ENCODE data around the gene WDPCP. TPM values are rescaled to one million over a fixed set of nuclear protein-coding genes. Genes with fewer than 3 reads are reported as not detected.

Gene WDPCP
- total and polyA plus RNA-seq, 2 of the 13 experiments (the other 11 are each of a cell fraction or from before 2014, with no cell fraction given): 2.9 to 5.2 TPM

DNA sequence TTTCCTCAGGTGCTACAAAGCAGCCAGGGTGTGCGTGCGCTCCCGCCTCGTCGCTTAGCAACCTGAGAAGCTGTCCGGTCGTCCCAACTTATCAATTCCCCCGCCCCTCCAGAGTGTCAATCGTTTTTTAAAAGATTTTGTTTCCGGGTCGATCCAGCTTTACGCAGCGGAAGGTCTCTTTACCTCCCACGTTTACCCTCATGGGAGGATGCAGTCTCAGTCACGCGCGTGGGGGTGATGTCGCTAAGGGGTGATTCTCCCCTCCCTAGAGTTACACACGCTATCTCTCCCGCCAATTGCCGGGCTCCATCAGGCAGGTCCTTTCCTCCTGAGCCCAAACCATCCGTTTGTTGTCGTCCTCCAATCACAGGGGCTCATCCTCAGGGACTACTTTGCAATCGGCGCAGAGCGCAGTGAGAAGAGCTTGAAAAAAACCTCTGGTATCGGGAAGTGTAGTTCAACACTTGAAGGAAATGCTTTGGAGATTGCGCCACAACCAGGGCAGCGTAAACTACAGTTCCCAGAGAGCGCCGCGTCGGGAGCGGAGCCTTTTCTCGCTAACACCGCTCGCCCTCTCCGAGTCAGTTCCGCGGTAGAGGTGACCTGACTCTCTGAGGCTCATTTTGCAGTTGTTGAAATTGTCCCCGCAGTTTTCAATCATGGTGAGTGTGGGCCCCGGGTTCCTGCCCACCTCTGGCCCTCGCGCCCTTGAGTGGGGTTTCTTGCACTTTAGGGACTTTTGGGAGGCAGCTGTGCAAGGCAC is at the start of gene WDPCP, which contains the start of gene MDH1 (continued):
- TF ChIP-seq NR2F1 (CRISPR knock-in tag; IDR thresholded peaks at IDR 0.05) (peak; percentile 10 to 77; a peak in 2 of 4 replicates), ZNF7 (CRISPR knock-in tag; IDR thresholded peaks at IDR 0.05) (no peak), JUNB (CRISPR knock-in tag; IDR thresholded peaks at IDR 0.05; ENCODE audit: borderline replicate concordance) (peak; percentile 17; the same call in 1 of the 2 replicates), ZNF451 (CRISPR knock-in tag; IDR thresholded peaks at IDR 0.05) (peak; percentile 37; the same call in 1 of the 2 replicates), KDM4B (CRISPR knock-in tag; IDR thresholded peaks at IDR 0.05) (peak; percentile 78; the same call in 1 of the 2 replicates), ZNF335 (CRISPR knock-in tag; IDR thresholded peaks at IDR 0.05) (peak; percentile 91), FOXO1 (CRISPR knock-in tag; IDR thresholded peaks at IDR 0.05) (no peak; the same call in none of the 2 replicates), TARDBP (CRISPR knock-in tag; IDR thresholded peaks at IDR 0.05) (peak; percentile 82), ZBTB8A (CRISPR knock-in tag; IDR thresholded peaks at IDR 0.05; ENCODE audit: borderline replicate concordance, low read depth) (no peak)
- TF ChIP-seq, protein P1, sequence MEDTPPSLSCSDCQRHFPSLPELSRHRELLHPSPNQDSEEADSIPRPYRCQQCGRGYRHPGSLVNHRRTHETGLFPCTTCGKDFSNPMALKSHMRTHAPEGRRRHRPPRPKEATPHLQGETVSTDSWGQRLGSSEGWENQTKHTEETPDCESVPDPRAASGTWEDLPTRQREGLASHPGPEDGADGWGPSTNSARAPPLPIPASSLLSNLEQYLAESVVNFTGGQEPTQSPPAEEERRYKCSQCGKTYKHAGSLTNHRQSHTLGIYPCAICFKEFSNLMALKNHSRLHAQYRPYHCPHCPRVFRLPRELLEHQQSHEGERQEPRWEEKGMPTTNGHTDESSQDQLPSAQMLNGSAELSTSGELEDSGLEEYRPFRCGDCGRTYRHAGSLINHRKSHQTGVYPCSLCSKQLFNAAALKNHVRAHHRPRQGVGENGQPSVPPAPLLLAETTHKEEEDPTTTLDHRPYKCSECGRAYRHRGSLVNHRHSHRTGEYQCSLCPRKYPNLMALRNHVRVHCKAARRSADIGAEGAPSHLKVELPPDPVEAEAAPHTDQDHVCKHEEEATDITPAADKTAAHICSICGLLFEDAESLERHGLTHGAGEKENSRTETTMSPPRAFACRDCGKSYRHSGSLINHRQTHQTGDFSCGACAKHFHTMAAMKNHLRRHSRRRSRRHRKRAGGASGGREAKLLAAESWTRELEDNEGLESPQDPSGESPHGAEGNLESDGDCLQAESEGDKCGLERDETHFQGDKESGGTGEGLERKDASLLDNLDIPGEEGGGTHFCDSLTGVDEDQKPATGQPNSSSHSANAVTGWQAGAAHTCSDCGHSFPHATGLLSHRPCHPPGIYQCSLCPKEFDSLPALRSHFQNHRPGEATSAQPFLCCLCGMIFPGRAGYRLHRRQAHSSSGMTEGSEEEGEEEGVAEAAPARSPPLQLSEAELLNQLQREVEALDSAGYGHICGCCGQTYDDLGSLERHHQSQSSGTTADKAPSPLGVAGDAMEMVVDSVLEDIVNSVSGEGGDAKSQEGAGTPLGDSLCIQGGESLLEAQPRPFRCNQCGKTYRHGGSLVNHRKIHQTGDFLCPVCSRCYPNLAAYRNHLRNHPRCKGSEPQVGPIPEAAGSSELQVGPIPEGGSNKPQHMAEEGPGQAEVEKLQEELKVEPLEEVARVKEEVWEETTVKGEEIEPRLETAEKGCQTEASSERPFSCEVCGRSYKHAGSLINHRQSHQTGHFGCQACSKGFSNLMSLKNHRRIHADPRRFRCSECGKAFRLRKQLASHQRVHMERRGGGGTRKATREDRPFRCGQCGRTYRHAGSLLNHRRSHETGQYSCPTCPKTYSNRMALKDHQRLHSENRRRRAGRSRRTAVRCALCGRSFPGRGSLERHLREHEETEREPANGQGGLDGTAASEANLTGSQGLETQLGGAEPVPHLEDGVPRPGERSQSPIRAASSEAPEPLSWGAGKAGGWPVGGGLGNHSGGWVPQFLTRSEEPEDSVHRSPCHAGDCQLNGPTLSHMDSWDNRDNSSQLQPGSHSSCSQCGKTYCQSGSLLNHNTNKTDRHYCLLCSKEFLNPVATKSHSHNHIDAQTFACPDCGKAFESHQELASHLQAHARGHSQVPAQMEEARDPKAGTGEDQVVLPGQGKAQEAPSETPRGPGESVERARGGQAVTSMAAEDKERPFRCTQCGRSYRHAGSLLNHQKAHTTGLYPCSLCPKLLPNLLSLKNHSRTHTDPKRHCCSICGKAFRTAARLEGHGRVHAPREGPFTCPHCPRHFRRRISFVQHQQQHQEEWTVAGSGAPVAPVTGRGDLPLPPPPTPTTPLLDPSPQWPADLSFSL (CRISPR knock-in tag; IDR thresholded peaks at IDR 0.05): no peak
- TF ChIP-seq, protein P2, sequence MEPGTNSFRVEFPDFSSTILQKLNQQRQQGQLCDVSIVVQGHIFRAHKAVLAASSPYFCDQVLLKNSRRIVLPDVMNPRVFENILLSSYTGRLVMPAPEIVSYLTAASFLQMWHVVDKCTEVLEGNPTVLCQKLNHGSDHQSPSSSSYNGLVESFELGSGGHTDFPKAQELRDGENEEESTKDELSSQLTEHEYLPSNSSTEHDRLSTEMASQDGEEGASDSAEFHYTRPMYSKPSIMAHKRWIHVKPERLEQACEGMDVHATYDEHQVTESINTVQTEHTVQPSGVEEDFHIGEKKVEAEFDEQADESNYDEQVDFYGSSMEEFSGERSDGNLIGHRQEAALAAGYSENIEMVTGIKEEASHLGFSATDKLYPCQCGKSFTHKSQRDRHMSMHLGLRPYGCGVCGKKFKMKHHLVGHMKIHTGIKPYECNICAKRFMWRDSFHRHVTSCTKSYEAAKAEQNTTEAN (CRISPR knock-in tag; conservative IDR thresholded peaks at IDR 0.05): no peak
- TF ChIP-seq, protein P3, sequence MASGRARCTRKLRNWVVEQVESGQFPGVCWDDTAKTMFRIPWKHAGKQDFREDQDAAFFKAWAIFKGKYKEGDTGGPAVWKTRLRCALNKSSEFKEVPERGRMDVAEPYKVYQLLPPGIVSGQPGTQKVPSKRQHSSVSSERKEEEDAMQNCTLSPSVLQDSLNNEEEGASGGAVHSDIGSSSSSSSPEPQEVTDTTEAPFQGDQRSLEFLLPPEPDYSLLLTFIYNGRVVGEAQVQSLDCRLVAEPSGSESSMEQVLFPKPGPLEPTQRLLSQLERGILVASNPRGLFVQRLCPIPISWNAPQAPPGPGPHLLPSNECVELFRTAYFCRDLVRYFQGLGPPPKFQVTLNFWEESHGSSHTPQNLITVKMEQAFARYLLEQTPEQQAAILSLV (CRISPR knock-in tag; IDR thresholded peaks at IDR 0.05; ENCODE audit: borderline replicate concordance): peak; percentile 89; the same call in 1 of the 2 replicates
- TF ChIP-seq, protein P4, sequence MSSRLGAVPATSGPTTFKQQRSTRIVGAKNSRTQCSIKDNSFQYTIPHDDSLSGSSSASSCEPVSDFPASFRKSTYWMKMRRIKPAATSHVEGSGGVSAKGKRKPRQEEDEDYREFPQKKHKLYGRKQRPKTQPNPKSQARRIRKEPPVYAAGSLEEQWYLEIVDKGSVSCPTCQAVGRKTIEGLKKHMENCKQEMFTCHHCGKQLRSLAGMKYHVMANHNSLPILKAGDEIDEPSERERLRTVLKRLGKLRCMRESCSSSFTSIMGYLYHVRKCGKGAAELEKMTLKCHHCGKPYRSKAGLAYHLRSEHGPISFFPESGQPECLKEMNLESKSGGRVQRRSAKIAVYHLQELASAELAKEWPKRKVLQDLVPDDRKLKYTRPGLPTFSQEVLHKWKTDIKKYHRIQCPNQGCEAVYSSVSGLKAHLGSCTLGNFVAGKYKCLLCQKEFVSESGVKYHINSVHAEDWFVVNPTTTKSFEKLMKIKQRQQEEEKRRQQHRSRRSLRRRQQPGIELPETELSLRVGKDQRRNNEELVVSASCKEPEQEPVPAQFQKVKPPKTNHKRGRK (CRISPR knock-in tag; IDR thresholded peaks at IDR 0.05): no peak
- TF ChIP-seq, protein P5, sequence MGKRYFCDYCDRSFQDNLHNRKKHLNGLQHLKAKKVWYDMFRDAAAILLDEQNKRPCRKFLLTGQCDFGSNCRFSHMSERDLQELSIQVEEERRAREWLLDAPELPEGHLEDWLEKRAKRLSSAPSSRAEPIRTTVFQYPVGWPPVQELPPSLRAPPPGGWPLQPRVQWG (CRISPR knock-in tag; IDR thresholded peaks at IDR 0.05; ENCODE audit: borderline replicate concordance, low read depth): no peak
- TF ChIP-seq, protein P6, sequence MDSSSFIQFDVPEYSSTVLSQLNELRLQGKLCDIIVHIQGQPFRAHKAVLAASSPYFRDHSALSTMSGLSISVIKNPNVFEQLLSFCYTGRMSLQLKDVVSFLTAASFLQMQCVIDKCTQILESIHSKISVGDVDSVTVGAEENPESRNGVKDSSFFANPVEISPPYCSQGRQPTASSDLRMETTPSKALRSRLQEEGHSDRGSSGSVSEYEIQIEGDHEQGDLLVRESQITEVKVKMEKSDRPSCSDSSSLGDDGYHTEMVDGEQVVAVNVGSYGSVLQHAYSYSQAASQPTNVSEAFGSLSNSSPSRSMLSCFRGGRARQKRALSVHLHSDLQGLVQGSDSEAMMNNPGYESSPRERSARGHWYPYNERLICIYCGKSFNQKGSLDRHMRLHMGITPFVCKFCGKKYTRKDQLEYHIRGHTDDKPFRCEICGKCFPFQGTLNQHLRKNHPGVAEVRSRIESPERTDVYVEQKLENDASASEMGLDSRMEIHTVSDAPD (CRISPR knock-in tag; IDR thresholded peaks at IDR 0.05): peak; percentile 32; the same call in 1 of the 2 replicates

All from HepG2 (cell line).